Measurements from ENCODE around the gene RERE.

The RERE gene

GRCh38 chr1:8373581-8374241 lies 443.7 kb downstream of the RERE start (continued):
- no peak for TF ChIP-seq ZFP3 (tag by site-specific recombination; IDR thresholded peaks at IDR 0.05; ENCODE audit: low read depth)
- TF ChIP-seq HOXD13 (CRISPR knock-in tag; IDR thresholded peaks at IDR 0.05; ENCODE audit: borderline replicate concordance), result no peak
- TF ChIP-seq ZNF548 (tag by site-specific recombination; IDR thresholded peaks at IDR 0.05), result no peak
- peak; percentile 99 for TF ChIP-seq ZFHX2 (tag by site-specific recombination; conservative IDR thresholded peaks at IDR 0.05)
- no peak for TF ChIP-seq ZNF785 (tag by site-specific recombination; IDR thresholded peaks at IDR 0.05)
- peak; percentile 47 for TF ChIP-seq PRDM10 (tag by site-specific recombination; IDR thresholded peaks at IDR 0.05)
- no peak for TF ChIP-seq ZNF350 (tag by site-specific recombination; IDR thresholded peaks at IDR 0.05)
- no peak for TF ChIP-seq KLF9 (tag by site-specific recombination; IDR thresholded peaks at IDR 0.05; ENCODE audit: low read depth)
- TF ChIP-seq SP2 (tag by site-specific recombination; IDR thresholded peaks at IDR 0.05), result no peak
- peak; percentile 82 for TF ChIP-seq OSR2 (tag by site-specific recombination; IDR thresholded peaks at IDR 0.05)
- TF ChIP-seq, protein P1, sequence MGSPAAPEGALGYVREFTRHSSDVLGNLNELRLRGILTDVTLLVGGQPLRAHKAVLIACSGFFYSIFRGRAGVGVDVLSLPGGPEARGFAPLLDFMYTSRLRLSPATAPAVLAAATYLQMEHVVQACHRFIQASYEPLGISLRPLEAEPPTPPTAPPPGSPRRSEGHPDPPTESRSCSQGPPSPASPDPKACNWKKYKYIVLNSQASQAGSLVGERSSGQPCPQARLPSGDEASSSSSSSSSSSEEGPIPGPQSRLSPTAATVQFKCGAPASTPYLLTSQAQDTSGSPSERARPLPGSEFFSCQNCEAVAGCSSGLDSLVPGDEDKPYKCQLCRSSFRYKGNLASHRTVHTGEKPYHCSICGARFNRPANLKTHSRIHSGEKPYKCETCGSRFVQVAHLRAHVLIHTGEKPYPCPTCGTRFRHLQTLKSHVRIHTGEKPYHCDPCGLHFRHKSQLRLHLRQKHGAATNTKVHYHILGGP (tag by site-specific recombination; IDR thresholded peaks at IDR 0.05), result no peak
- no peak for TF ChIP-seq ZNF707 (tag by site-specific recombination; IDR thresholded peaks at IDR 0.05)
- TF ChIP-seq ZEB2 (tag by site-specific recombination; IDR thresholded peaks at IDR 0.05), result 0 out of 2 replicates have a peak, but pooled peaks have one; percentile 37
- no peak for TF ChIP-seq ZNF157 (tag by site-specific recombination; IDR thresholded peaks at IDR 0.05)
- TF ChIP-seq ZNF561 (tag by site-specific recombination; IDR thresholded peaks at IDR 0.05; ENCODE audit: borderline replicate concordance), result no peak; the same call in 1 of the 2 replicates
- TF ChIP-seq ZNF311 (tag by site-specific recombination; IDR thresholded peaks at IDR 0.05; ENCODE audit: borderline replicate concordance), result no peak
- peak; percentile 10; the same call in 1 of the 2 replicates for TF ChIP-seq ZNF660 (tag by site-specific recombination; IDR thresholded peaks at IDR 0.05)
- no peak for TF ChIP-seq SETDB1 (IDR thresholded peaks at IDR 0.05; ENCODE audit: insufficient read length, low read length)
- peak; percentile 82 for TF ChIP-seq GLIS1 (tag by site-specific recombination; IDR thresholded peaks at IDR 0.05)
- TF ChIP-seq TCF7L2 (IDR thresholded peaks at IDR 0.05; ENCODE audit: borderline replicate concordance, low read depth, low read length), result no peak
- no peak; the same call in 1 of the 2 replicates for TF ChIP-seq GLI2 (tag by site-specific recombination; IDR thresholded peaks at IDR 0.05; ENCODE audit: borderline replicate concordance, low read depth)
- peak; percentile 83 for TF ChIP-seq ZBTB17 (tag by site-specific recombination; IDR thresholded peaks at IDR 0.05)
- TF ChIP-seq ZNF837 (tag by site-specific recombination; IDR thresholded peaks at IDR 0.05), result no peak
- TF ChIP-seq ZNF423 (tag by site-specific recombination; IDR thresholded peaks at IDR 0.05), result peak; percentile 27; the same call in 1 of the 2 replicates
- TF ChIP-seq, protein P2, sequence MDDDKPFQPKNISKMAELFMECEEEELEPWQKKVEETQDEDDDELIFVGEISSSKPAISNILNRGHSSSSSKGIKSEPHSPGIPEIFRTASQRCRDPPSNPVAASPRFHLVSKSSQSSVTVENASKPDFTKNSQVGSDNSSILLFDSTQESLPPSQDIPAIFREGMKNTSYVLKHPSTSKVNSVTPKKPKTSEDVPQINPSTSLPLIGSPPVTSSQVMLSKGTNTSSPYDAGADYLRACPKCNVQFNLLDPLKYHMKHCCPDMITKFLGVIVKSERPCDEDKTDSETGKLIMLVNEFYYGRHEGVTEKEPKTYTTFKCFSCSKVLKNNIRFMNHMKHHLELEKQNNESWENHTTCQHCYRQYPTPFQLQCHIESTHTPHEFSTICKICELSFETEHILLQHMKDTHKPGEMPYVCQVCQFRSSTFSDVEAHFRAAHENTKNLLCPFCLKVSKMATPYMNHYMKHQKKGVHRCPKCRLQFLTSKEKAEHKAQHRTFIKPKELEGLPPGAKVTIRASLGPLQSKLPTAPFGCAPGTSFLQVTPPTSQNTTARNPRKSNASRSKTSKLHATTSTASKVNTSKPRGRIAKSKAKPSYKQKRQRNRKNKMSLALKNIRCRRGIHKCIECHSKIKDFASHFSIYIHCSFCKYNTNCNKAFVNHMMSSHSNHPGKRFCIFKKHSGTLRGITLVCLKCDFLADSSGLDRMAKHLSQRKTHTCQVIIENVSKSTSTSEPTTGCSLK (tag by site-specific recombination; IDR thresholded peaks at IDR 0.05), result no peak
- TF ChIP-seq ZIC2 (tag by site-specific recombination; IDR thresholded peaks at IDR 0.05), result peak; percentile 98
- no peak for TF ChIP-seq ZNF18 (tag by site-specific recombination; IDR thresholded peaks at IDR 0.05)
- no peak for TF ChIP-seq ZNF514 (tag by site-specific recombination; IDR thresholded peaks at IDR 0.05)
- no peak for TF ChIP-seq ZNF777 (tag by site-specific recombination; IDR thresholded peaks at IDR 0.05; ENCODE audit: borderline replicate concordance)

Measured in HEK293 (cell line).